Natural killer cell (primary cell): ENCODE results near the gene AP2B1. TPM values are rescaled to one million over a fixed set of nuclear protein-coding genes. Genes with fewer than 3 reads are reported as not detected.
"Not testable (repeated sequence)": the region's sequence is repeated elsewhere in the genome, so short reads cannot be mapped to it uniquely, and the experiment has no call there.

Source experiments
- ATAC-seq, 3 donors: fragments of 150-1000 bp in 2 of 3; fragments of 200-7000 bp in 1 of 3; cut with Tn5 transposase; 1 replicate in 1 of 3; 2 replicates in 2 of 3; pipeline ENCODE4 v1.10.0; 2021; ENCODE audit warnings: mild to moderate bottlenecking in 2 of 3, moderate library complexity in 2 of 3
- DNase-seq, 2 donors: peaks; one replicate each; pipeline versions ENCODE4 v3.0.0 to v3.0.0-alpha.2; 2013 to 2021; ENCODE audit warnings: mixed read lengths in 1 of 2
- H3K27ac ChIP-seq: one replicate; pipeline ENCODE4 v1.5.1; 2013; ENCODE audit warnings: mild to moderate bottlenecking, low read length
- H3K27me3 ChIP-seq: one replicate; pipeline ENCODE4 v1.6.1; 2013; ENCODE audit warnings: low read length; ENCODE audit not compliant: control insufficient read depth, insufficient read depth
- H3K36me3 ChIP-seq: one replicate; pipeline ENCODE4 v1.6.1; 2013; ENCODE audit warnings: low read length; ENCODE audit not compliant: control insufficient read depth, insufficient read depth
- H3K4me1 ChIP-seq: one replicate; pipeline ENCODE4 v1.6.1; 2013; ENCODE audit warnings: low read length; ENCODE audit not compliant: control insufficient read depth, insufficient read depth
- H3K4me3 ChIP-seq: one replicate; pipeline ENCODE4 v1.5.1; 2013; ENCODE audit warnings: low read length
- H3K9me3 ChIP-seq: one replicate; pipeline ENCODE4 v1.6.1; 2013; ENCODE audit warnings: low read length; ENCODE audit not compliant: control insufficient read depth, insufficient read depth
- H3K27ac Mint-ChIP-seq, 2 donors: one replicate each; pipeline ENCODE4 v1.8.0; 2022; ENCODE audit warnings: mild to moderate bottlenecking in 2 of 2, mixed read lengths in 2 of 2, moderate library complexity in 1 of 2
- H3K27me3 Mint-ChIP-seq, 2 donors: one replicate each; pipeline ENCODE4 v1.8.0; 2022; ENCODE audit warnings: low read depth in 2 of 2, mixed read lengths in 2 of 2
- H3K36me3 Mint-ChIP-seq: one replicate; pipeline ENCODE4 v1.8.0; 2022; ENCODE audit warnings: mixed read lengths
- H3K4me1 Mint-ChIP-seq, 2 donors: one replicate each; pipeline ENCODE4 v1.8.0; 2022; ENCODE audit warnings: mixed read lengths in 2 of 2
- H3K4me3 Mint-ChIP-seq: one replicate; pipeline ENCODE4 v1.8.0; 2022; ENCODE audit warnings: mild to moderate bottlenecking, moderate library complexity, mixed read lengths
- H3K9me3 Mint-ChIP-seq, 2 donors: one replicate each; pipeline ENCODE4 v1.8.0; 2022; ENCODE audit warnings: mixed read lengths in 2 of 2
- CTCF ChIP-seq: fragments of 200-600 bp; IDR thresholded peaks from one replicate; pipeline ENCODE4 v1.8.0; 2022; ENCODE audit warnings: antibody characterized with exemption
- WGBS: methylation state at CpG from one replicate; pipeline ENCODE4 v1.1.7; 2013; ENCODE audit warnings: missing lambda C conversion rate; ENCODE audit not compliant: insufficient coverage; 5-methylcytosine and 5-hydroxymethylcytosine counted together
- intact Hi-C: fragments of 100-400 bp; cut with micrococcal nuclease; formaldehyde crosslinking; loops from one replicate; pipeline ENCODE4 v1.14.2; 2022
- total RNA-seq, 4 donors: library from RNA; stranded (reverse); fragments of 120-200 nt in 1 of 4; gene quantifications; one replicate each; pipeline versions ENCODE4 v1.2.3 to v1.2.4, GENCODE V29; 2013 to 2022

Gene AP2B1
- total RNA-seq, 3 donors from 2014 or later (not counting 1 experiment from before 2014, with no cell fraction given) = 111 to 148 (median 139) TPM

- DNase-seq = no peak
- Histone ChIP-seq H3K36me3 (no peaks in the 10 kb centered on the region), H3K27me3 (peaks cover 2% of the 10 kb centered on the region), H3K27ac (no peak overlapping the region), H3K9me3 (no peaks in the 10 kb centered on the region), H3K4me1 (no peaks in the 10 kb centered on the region), H3K4me3 (no peak overlapping the region)
- Mint-ChIP-seq H3K9me3 (no peaks in the 10 kb centered on the region), H3K4me1 (no peaks in the 10 kb centered on the region), H3K4me3 (no peak overlapping the region), H3K27me3 (peaks cover 14 to 18% of the 10 kb centered on the region in 2 donors), H3K27ac (no peak overlapping the region), H3K36me3 (no peaks in the 10 kb centered on the region)
- no peak for TF ChIP-seq CTCF
- ATAC-seq = no peak
- intact Hi-C loops = no loop called here
- WGBS = 77% methylated on average over 3 of the region's 3 CpGs
These were observed 29.8 kb upstream of the AP2B1 start for GRCh38 chr17:35557353-35557752.

GRCh38 chr17:35559495-35560210 lies 27.5 kb upstream of the AP2B1 start:
- Histone ChIP-seq H3K4me3 (no peak overlapping the region), H3K9me3 (no peaks in the 10 kb centered on the region), H3K27ac (no peak overlapping the region), H3K27me3 (peaks cover 2% of the 10 kb centered on the region), H3K36me3 (no peaks in the 10 kb centered on the region), H3K4me1 (no peaks in the 10 kb centered on the region)
- DNase-seq = no peak
- H3K36me3 Mint-ChIP-seq = no peaks in the 10 kb centered on the region
- no peak for ATAC-seq
- 64% methylated on average over 2 of the region's 2 CpGs for WGBS
- no peak for TF ChIP-seq CTCF
- no peaks in the 10 kb centered on the region for H3K9me3 Mint-ChIP-seq
- H3K27me3 Mint-ChIP-seq = peaks cover 14 to 27% of the 10 kb centered on the region in 2 donors
- H3K4me3 Mint-ChIP-seq = no peak overlapping the region
- H3K4me1 Mint-ChIP-seq = no peaks in the 10 kb centered on the region
- intact Hi-C loops = no loop called here
- no peak overlapping the region for H3K27ac Mint-ChIP-seq

- 33% methylated on average over 1 of the region's 3 CpGs for WGBS
- TF ChIP-seq CTCF = no peak
- Mint-ChIP-seq H3K27me3 (peaks cover 14 to 27% of the 10 kb centered on the region in 2 donors), H3K9me3 (no peaks in the 10 kb centered on the region), H3K4me3 (no peak within 1 kb of the TSS), H3K4me1 (no peaks in the 10 kb centered on the region), H3K27ac (no peak within 1 kb of the TSS), H3K36me3 (no peaks in the 10 kb centered on the region)
- H3K27ac ChIP-seq = no peak within 1 kb of the TSS
- H3K4me3 ChIP-seq = no peak within 1 kb of the TSS
- H3K27me3 ChIP-seq = peaks cover 2% of the 10 kb centered on the region
- DNase-seq = no peak
- H3K36me3 ChIP-seq = no peaks in the 10 kb centered on the region
- no peaks in the 10 kb centered on the region for H3K9me3 ChIP-seq
- intact Hi-C loops = no loop called here
- H3K4me1 ChIP-seq = no peaks in the 10 kb centered on the region
- no peak for ATAC-seq
These were observed 26.4 kb upstream of the AP2B1 start, which contains the start of gene SLFN14 for GRCh38 chr17:35560703-35561102. SLFN14 (minus strand) TSS chr17:35560819; CDS start chr17:35558062, 2,757 bp downstream.

- H3K36me3 ChIP-seq, H3K4me3 ChIP-seq, H3K27me3 ChIP-seq, intact Hi-C loops, H3K27ac ChIP-seq, DNase-seq, ATAC-seq, H3K9me3 ChIP-seq, H3K4me1 ChIP-seq, H3K4me1 Mint-ChIP-seq, H3K4me3 Mint-ChIP-seq, H3K36me3 Mint-ChIP-seq, H3K9me3 Mint-ChIP-seq, H3K27ac Mint-ChIP-seq: not testable (repeated sequence)
- peaks cover 14 to 26% of the 10 kb centered on the region in 2 donors for H3K27me3 Mint-ChIP-seq
- 94% methylated on average over 14 of the region's 16 CpGs for WGBS
These were observed 23.9 kb upstream of the AP2B1 start for GRCh38 chr17:35563181-35563580.
